ENCODE results near the gene DOK6.

The DOK6 gene

DNA sequence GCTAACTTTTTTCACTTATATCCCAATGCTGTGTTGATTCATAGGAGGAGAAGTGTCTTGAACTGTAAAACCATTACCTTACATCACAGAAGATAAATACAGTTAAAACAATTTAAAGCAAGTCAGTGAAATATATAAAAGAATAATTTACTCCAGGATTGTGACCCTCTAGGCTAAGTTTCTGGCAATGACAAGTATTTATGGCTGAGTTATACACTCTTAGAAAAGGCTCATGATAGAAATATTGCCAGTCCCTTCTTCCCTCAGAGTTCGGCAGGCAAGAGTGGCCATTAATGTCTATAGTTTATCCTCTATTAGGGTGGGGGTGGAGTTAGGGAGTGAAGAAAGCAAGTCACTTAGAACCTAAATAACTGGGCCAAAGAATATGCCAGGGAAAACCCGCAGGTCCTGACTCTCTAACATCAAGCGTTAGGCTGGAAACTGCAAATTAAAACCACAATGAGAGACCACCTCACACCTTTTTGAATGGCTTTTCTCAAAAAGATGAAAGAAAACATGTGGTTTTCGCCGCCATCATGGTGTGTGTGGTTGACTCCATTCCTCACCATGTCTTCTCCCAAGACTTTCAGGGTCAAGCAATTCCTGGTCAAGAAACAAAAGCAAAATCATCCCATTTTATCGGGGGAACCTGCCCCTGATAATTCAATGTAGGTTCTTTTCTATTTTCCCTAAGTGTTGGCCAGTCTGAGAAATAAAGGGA is 477.7 kb downstream of the DOK6 start:
- TF ChIP-seq SIN3A (IDR thresholded peaks at IDR 0.05; ENCODE audit: borderline replicate concordance, insufficient read depth, low read length) (no peak), TAF1 (IDR thresholded peaks at IDR 0.05; ENCODE audit: borderline replicate concordance, insufficient read depth, low read length) (no peak), POLR2AphosphoS5 (IDR thresholded peaks at IDR 0.05; ENCODE audit: low read depth, low read length) (no peak), FOXP2 (optimal IDR thresholded peaks at IDR 0.05; ENCODE audit: borderline replicate concordance, extremely low read depth, extremely low read length, insufficient read depth) (no peak)
- TF ChIP-seq, protein P1, sequence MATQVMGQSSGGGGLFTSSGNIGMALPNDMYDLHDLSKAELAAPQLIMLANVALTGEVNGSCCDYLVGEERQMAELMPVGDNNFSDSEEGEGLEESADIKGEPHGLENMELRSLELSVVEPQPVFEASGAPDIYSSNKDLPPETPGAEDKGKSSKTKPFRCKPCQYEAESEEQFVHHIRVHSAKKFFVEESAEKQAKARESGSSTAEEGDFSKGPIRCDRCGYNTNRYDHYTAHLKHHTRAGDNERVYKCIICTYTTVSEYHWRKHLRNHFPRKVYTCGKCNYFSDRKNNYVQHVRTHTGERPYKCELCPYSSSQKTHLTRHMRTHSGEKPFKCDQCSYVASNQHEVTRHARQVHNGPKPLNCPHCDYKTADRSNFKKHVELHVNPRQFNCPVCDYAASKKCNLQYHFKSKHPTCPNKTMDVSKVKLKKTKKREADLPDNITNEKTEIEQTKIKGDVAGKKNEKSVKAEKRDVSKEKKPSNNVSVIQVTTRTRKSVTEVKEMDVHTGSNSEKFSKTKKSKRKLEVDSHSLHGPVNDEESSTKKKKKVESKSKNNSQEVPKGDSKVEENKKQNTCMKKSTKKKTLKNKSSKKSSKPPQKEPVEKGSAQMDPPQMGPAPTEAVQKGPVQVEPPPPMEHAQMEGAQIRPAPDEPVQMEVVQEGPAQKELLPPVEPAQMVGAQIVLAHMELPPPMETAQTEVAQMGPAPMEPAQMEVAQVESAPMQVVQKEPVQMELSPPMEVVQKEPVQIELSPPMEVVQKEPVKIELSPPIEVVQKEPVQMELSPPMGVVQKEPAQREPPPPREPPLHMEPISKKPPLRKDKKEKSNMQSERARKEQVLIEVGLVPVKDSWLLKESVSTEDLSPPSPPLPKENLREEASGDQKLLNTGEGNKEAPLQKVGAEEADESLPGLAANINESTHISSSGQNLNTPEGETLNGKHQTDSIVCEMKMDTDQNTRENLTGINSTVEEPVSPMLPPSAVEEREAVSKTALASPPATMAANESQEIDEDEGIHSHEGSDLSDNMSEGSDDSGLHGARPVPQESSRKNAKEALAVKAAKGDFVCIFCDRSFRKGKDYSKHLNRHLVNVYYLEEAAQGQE (IDR thresholded peaks at IDR 0.05; ENCODE audit: insufficient read depth in 1 of 2, low read depth in 2 of 2, low read length in 2 of 2) = no peak

DNA sequence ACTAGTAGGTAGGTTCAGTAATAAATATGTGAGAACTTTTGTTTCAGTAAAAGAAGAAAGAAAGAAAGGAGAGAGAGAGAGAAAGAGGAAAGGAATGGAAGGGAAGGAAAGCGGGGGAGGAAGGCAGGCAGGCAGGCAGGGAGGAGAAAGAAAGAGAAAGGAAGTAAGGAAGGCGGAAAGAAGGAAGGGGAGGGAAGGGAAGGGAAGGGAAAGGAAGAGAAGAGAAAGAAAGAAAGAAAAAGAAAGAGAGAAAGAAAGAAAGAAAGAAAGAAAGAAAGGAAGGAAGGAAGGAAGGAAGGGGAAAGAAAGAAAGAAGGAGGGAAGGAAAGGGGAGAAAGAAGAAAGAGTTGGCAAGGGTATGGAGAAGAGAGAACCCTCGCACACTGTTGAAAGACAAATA is 479.4 kb downstream of the DOK6 start:
- TF ChIP-seq TAF1 (IDR thresholded peaks at IDR 0.05; ENCODE audit: borderline replicate concordance, insufficient read depth, low read length) (no peak), FOXP2 (optimal IDR thresholded peaks at IDR 0.05; ENCODE audit: borderline replicate concordance, extremely low read depth, extremely low read length, insufficient read depth) (no peak), SIN3A (IDR thresholded peaks at IDR 0.05; ENCODE audit: borderline replicate concordance, insufficient read depth, low read length) (no peak), POLR2AphosphoS5 (IDR thresholded peaks at IDR 0.05; ENCODE audit: low read depth, low read length) (no peak)
- TF ChIP-seq, protein P1 (IDR thresholded peaks at IDR 0.05; ENCODE audit: insufficient read depth in 1 of 2, low read depth in 2 of 2, low read length in 2 of 2) = no peak

DNA sequence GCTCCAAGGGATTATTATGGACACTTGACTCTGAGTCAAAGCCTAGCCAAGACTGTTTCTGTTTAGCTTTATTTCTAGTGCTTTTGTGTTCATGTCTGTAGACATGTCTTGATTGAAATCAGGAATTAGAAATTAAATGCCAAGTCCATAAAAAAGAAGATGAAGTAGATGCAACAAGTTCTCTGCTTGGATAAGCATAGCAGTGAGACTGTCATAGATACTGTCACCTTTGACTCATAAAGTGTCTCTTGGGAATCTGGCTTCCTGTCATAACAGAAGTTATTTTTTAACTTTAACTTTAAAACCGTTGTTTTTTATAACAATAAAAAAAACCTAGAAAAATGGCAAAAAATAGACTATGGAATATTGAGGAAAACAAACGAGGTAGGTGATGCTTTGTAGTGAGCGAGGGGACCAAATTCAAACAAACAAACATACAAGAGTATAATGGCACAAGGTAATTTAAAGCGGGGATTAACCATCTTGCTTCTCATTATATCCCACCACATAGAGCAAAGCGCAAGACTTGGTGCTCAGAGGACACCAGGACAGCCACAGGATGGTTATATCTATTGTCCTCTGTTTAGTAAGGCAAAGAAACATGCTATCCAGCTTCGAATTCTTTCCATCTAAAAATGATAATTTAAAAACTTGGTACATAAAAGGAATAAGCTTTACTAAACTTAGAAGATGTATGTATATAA is 482.4 kb downstream of the DOK6 start:
- no peak for TF ChIP-seq FOXP2 (optimal IDR thresholded peaks at IDR 0.05; ENCODE audit: borderline replicate concordance, extremely low read depth, extremely low read length, insufficient read depth)
- no peak for TF ChIP-seq TAF1 (IDR thresholded peaks at IDR 0.05; ENCODE audit: borderline replicate concordance, insufficient read depth, low read length)
- no peak for TF ChIP-seq POLR2AphosphoS5 (IDR thresholded peaks at IDR 0.05; ENCODE audit: low read depth, low read length)
- TF ChIP-seq, protein P1 (IDR thresholded peaks at IDR 0.05; ENCODE audit: insufficient read depth in 1 of 2, low read depth in 2 of 2, low read length in 2 of 2) = no peak
- TF ChIP-seq SIN3A (IDR thresholded peaks at IDR 0.05; ENCODE audit: borderline replicate concordance, insufficient read depth, low read length) = no peak

DNA sequence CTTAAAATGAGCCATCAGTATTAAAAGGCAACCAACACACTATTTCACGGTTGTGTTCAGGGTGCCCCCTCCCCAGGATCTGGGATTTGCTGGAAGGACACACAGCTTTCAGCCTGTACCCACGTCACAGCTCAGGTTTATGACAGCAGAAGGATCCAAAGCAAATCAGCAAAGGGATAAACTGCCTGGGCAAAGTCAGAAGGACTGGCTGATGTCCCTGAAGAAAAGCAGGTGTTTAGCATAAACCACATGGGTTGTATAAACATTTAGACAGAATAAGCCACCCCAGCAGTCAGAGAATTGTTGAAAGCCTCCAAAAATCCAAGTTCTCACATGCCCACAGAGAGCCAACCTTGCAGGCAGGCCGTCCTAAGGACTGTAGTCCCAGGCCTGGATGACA is 483.1 kb downstream of the DOK6 start:
- no peak for TF ChIP-seq TAF1 (IDR thresholded peaks at IDR 0.05; ENCODE audit: borderline replicate concordance, insufficient read depth, low read length)
- no peak for TF ChIP-seq FOXP2 (optimal IDR thresholded peaks at IDR 0.05; ENCODE audit: borderline replicate concordance, extremely low read depth, extremely low read length, insufficient read depth)
- TF ChIP-seq, protein P1 (IDR thresholded peaks at IDR 0.05; ENCODE audit: insufficient read depth in 1 of 2, low read depth in 2 of 2, low read length in 2 of 2) = no peak
- TF ChIP-seq SIN3A (IDR thresholded peaks at IDR 0.05; ENCODE audit: borderline replicate concordance, insufficient read depth, low read length) = no peak
- TF ChIP-seq POLR2AphosphoS5 (IDR thresholded peaks at IDR 0.05; ENCODE audit: low read depth, low read length) = no peak

All from PFSK-1 (cell line).